ENCODE data around the gene ORAI3. TPM values are rescaled to one million over a fixed set of nuclear protein-coding genes. Genes with fewer than 3 reads are reported as not detected.

ORAI3 gene
- total RNA-seq, 1 donor = 35.6 TPM

DNA sequence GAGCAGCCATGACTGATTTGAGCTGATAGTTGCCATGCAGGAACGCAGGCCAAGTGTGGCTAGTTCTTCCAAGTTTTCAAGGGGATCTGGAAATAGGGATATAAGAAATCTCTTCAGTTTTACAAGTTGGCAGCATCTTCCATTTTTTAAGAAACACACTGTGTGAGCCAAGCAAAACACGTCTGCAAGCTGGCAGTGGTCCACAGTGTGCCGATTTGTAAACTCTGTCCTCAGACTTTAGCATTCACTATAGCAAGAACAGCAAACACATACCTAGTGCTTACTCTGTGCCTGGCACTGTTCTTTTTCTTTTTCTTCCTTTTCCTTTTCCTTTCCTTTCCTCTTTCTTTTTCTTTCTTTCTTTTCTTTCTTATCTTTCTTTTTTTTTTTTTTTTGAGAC lies 2.9 kb downstream of the ORAI3 start:
- H3K4me3 ChIP-seq (ENCODE audit: low read depth, low read length) = no peak overlapping the region
- DNase-seq (ENCODE audit: low read depth) = peak; percentile 98
- TF ChIP-seq, protein P1, sequence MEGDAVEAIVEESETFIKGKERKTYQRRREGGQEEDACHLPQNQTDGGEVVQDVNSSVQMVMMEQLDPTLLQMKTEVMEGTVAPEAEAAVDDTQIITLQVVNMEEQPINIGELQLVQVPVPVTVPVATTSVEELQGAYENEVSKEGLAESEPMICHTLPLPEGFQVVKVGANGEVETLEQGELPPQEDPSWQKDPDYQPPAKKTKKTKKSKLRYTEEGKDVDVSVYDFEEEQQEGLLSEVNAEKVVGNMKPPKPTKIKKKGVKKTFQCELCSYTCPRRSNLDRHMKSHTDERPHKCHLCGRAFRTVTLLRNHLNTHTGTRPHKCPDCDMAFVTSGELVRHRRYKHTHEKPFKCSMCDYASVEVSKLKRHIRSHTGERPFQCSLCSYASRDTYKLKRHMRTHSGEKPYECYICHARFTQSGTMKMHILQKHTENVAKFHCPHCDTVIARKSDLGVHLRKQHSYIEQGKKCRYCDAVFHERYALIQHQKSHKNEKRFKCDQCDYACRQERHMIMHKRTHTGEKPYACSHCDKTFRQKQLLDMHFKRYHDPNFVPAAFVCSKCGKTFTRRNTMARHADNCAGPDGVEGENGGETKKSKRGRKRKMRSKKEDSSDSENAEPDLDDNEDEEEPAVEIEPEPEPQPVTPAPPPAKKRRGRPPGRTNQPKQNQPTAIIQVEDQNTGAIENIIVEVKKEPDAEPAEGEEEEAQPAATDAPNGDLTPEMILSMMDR (IDR thresholded peaks at IDR 0.05; ENCODE audit: insufficient read depth, low read length) = no peak

DNA sequence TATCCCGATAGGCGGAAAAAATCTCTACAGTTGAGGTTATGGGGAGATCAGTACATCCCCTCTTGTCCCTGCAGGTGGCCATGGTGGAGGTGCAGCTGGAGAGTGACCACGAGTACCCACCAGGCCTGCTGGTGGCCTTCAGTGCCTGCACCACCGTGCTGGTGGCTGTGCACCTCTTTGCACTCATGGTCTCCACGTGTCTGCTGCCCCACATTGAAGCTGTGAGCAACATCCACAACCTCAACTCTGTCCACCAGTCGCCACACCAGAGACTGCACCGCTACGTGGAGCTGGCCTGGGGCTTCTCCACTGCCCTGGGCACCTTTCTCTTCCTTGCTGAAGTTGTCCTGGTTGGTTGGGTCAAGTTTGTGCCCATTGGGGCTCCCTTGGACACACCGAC lies 4.2 kb downstream of the ORAI3 start:
- no peak for DNase-seq (ENCODE audit: low read depth)
- no peak overlapping the region for H3K4me3 ChIP-seq (ENCODE audit: low read depth, low read length)
- TF ChIP-seq, protein P1 (IDR thresholded peaks at IDR 0.05; ENCODE audit: insufficient read depth, low read length) = no peak

DNA sequence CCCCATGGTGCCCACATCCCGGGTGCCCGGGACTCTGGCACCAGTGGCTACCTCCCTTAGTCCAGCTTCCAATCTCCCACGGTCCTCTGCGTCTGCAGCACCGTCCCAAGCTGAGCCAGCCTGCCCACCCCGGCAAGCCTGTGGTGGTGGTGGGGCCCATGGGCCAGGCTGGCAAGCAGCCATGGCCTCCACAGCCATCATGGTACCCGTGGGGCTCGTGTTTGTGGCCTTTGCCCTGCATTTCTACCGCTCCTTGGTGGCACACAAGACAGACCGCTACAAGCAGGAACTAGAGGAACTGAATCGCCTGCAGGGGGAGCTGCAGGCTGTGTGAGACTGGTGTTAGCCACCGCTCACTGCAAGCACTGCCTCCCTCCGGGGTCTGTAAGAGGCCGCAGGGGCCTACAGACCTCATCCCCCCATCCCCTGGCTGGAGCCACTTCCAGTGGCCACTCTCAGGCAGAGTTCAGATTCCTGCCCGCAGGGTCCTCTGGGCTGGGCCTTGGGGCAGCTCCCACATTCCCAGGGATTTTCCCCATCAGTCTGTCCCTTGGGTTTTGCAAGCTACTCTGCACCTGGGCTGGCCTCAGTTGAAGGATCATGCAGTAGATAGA lies 4.8 kb downstream of the ORAI3 start:
- TF ChIP-seq, protein P1 (IDR thresholded peaks at IDR 0.05; ENCODE audit: insufficient read depth, low read length) = peak; percentile 73
- DNase-seq (ENCODE audit: low read depth) = peak; percentile 66

DNA sequence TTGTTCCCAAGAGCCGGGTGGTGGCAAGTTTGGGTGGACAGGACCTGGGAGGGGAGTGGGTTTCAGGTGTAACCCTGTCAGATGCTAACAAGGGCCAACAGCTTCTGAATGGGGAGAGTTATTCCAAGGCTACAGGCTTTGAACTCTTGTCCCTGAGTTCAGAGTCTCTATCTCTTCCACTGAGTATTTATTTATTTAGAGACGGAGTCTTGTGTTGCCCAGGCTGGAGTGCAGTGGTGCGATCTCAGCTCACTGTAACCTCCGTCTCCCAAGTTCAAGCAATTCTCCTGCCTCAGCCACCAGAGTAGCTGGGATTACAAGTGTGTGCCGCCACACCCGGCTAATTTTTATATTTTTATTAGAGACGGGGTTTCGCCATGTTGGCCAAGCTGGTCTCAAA lies 6.1 kb downstream of the ORAI3 start:
- TF ChIP-seq, protein P1 (IDR thresholded peaks at IDR 0.05; ENCODE audit: insufficient read depth, low read length) = no peak
- no peak for DNase-seq (ENCODE audit: low read depth)

More for the DNA sequence above, 4.8 kb downstream of the ORAI3 start:
- H3K4me3 ChIP-seq (ENCODE audit: low read depth, low read length) = no peak overlapping the region

DNA sequence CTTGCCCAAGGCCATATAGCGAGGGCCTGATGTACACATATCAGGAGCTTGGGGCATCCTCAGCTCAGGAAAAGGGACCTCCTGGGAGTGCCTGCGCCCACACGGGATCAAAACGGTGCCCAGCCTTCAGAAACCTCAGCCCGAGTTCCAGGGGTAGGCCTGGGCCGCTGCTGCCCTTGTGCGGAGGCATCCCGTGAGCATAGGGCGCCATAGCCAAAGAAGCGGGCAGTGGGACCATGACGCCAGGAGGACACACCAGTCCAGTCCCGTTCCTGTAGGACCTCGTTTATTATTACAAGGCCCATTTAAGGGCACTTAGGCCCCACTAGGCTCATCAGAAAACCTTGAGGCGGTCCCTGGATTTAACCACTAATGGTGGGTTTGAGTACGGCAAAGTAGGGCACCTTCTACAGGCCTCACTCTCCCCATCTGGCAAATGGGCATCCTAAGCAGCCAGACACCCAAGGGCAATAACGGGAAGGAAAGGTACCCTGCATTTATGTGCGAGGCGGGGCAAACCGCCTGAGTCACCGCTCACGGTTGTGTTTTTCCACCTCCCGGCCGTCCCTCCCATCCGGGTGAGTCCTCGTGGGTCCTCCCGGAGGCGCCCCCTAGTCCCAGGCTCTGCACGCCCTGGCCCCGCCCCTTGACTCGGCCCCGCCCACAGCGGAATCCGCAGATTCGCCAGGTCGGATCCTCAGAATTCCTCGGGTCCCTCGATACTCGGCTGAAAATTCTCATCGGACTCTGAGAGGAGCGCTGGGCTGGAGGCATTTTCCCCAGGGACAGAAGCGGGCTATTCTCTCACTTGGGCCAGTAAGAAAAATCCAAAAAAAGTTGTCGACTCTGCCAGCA lies 8.0 kb downstream of the ORAI3 start:
- H3K4me3 ChIP-seq (ENCODE audit: low read depth, low read length) = peak overlapping the region; percentile 87
- TF ChIP-seq, protein P1 (IDR thresholded peaks at IDR 0.05; ENCODE audit: insufficient read depth, low read length) = peak; percentile 32
- DNase-seq (ENCODE audit: low read depth) = peak; percentile 84

More for the DNA sequence above, 6.1 kb downstream of the ORAI3 start:
- H3K4me3 ChIP-seq (ENCODE audit: low read depth, low read length) = no peak overlapping the region

DNA sequence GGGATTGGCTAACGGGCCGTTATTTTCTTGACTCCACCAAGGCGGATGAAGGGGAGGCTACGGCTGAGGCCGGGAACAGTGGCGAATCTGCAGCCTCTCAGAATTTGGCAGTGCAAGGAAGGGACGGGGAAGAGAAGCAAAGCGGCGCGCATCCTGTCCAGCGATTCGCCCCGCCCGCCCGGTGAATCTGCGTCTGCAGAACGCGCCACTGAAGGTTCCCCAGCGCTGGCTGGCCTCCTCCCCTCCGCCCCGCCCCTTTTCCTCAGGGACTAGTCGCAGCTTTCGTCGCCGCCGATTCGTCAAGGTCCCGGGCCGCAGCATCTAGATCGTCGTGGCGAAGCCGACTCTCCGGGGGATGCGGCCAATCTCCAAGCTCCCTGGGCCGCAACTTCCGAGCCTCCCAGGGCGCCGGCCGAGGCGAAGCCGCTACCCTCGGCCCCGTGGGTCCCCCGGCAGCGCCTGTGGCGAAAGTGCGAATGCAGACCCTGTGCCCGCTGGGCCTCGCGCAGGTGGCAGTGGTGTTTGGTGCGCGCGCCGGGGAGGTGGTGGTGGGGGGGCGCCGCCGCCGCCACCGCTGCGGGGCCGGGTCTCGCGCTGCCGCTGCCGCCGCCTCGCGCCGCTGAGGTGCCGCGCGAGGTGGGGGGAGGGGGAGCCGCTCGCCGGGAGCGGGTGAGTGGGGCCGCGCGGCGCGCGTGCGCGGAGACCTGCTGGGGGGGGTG lies 8.7 kb downstream of the ORAI3 start, which contains the start of gene SETD1A:
Gene SETD1A, plus strand, starts transcription at position 299 of the 719 bp plus-strand sequence. CDS start 978 bp downstream, outside the sequence.
- DNase-seq (ENCODE audit: low read depth) = peak; percentile 96
- H3K4me3 ChIP-seq (ENCODE audit: low read depth, low read length) = peak within 1 kb of the TSS; percentile 87
- TF ChIP-seq, protein P1 (IDR thresholded peaks at IDR 0.05; ENCODE audit: insufficient read depth, low read length) = no peak

All from fibroblast of the aortic adventitia (primary cell).